Heart left ventricle (tissue), 13 donors: Measurements from ENCODE around the gene CLPSL1.

Source experiments
- POLR2A ChIP-seq, 2 donors: fragments of 450-650 bp; IDR thresholded peaks; one replicate each; pipeline ENCODE4 v1.6.1; 2017; ENCODE audit warnings: antibody characterized with exemption in 2 of 2, mild to moderate bottlenecking in 2 of 2, moderate library complexity in 2 of 2
- TF ChIP-seq, protein P1 (sequence below), 12 donors: fragments of 200-600 bp; sonication (generic) in 4 of 12; IDR thresholded peaks; one replicate each; pipeline versions ENCODE4 v1.5.0 to v1.8.0; 2018 to 2022; ENCODE audit warnings: antibody characterized with exemption in 12 of 12, mild to moderate bottlenecking in 5 of 12
- donor health status: ischemic (EF 13 %, LVEDD 7.1; RV severe dilation, severe dysfunction).
- donor health status: DM: no; HTN: yes; CAD: no.
- donor health status: DM: no; HTN: no; CAD: no.
- donor health status: ischemic (EF 25% LVEDD 6.9; RV normal size, moderate dysfunction).
- donor health status: ischemic (EF 25% LVEDD 5.7; RV mildly dilated, moderate dysfunction).
- donor health status: ischemic (EF 35%, LVEDD 5.7; RV mildly dilated, moderate dysfunction).
- donor health status: nonischemic (EF 11% LVEDD 7.7; RV severe dilation, severe dysfunction).
- donor health status: DM: yes; HTN: yes; CAD: no.
- donor health status: PGD.
- donor health status: ischemic (EF 29% LVEDD 5.4; RV normal size, mild dysfunction).
- donor health status: nonischemic (EF 23%, LVEDD 6.1; RV moderate dilation, normal function).

DNA sequence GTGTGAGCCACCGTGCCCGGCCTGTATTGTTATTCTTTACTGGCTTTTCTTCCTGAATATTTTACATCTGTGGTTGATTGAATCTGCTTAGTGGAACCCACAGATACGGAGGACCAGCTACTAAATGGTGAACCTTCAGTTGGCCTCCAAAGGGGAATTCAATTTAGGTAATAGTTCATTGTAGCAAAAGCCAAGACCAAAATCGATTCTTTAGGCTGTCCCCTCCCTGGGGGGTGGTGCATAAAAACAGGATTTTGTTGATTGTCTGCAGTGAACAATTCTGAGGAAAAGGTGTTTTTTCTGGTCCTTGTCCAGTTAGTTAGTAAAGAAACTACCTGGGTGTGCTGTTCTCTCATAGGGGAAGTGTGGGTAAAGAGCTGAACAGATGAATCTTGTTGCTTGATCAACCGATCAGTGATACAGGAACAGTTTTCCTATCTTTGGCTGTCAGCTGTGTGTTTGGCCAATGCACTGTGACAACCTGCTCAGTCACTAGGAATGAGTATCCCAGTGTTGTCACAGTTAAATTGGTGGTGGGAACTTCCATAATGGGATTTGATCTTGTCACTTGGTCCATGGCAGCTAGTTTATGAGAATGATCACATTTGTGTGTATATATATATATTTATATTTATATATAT, 43.9 kb downstream of the CLPSL1 start:
- TF ChIP-seq, protein P1, sequence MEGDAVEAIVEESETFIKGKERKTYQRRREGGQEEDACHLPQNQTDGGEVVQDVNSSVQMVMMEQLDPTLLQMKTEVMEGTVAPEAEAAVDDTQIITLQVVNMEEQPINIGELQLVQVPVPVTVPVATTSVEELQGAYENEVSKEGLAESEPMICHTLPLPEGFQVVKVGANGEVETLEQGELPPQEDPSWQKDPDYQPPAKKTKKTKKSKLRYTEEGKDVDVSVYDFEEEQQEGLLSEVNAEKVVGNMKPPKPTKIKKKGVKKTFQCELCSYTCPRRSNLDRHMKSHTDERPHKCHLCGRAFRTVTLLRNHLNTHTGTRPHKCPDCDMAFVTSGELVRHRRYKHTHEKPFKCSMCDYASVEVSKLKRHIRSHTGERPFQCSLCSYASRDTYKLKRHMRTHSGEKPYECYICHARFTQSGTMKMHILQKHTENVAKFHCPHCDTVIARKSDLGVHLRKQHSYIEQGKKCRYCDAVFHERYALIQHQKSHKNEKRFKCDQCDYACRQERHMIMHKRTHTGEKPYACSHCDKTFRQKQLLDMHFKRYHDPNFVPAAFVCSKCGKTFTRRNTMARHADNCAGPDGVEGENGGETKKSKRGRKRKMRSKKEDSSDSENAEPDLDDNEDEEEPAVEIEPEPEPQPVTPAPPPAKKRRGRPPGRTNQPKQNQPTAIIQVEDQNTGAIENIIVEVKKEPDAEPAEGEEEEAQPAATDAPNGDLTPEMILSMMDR (IDR thresholded peaks at IDR 0.05) = no peak
- no peak for TF ChIP-seq POLR2A (IDR thresholded peaks at IDR 0.05)
